Smooth muscle cell (in vitro differentiated cells): ENCODE results near the gene CLEC4E. TPM values are rescaled to one million over a fixed set of nuclear protein-coding genes. Genes with fewer than 3 reads are reported as not detected.
"Not testable (repeated sequence)": the region's sequence is repeated elsewhere in the genome, so short reads cannot be mapped to it uniquely, and the experiment has no call there.

Experiments used
- DNase-seq: peaks from one replicate; lab custom pipeline; 2025; ENCODE audit not compliant: unreplicated experiment; lab: John Stamatoyannopoulos, UW
- H2AFZ ChIP-seq: fragments of 200-600 bp; sonication (generic); 2 replicates; pipeline ENCODE4 v1.6.0; 2016; ENCODE audit warnings: antibody characterized with exemption, low read depth, mild to moderate bottlenecking
- H3F3A ChIP-seq: fragments of 200-600 bp; sonication (generic); 2 replicates; pipeline ENCODE4 v1.6.0; 2017; ENCODE audit warnings: antibody characterized with exemption, low read depth
- H3K27ac ChIP-seq: fragments of 200-600 bp; sonication (generic); 2 replicates; pipeline ENCODE4 v1.5.1; 2016; ENCODE audit warnings: low read depth, mild to moderate bottlenecking
- H3K27me3 ChIP-seq: fragments of 200-600 bp; sonication (generic); 2 replicates; pipeline ENCODE4 v1.6.1; 2016; ENCODE audit warnings: low read depth, mild to moderate bottlenecking
- H3K36me3 ChIP-seq: fragments of 200-600 bp; sonication (generic); 2 replicates; pipeline ENCODE4 v1.5.1; 2016; ENCODE audit warnings: low read depth
- H3K4me1 ChIP-seq: fragments of 200-600 bp; sonication (generic); 2 replicates; pipeline ENCODE4 v1.5.1; 2016; ENCODE audit warnings: low read depth
- H3K4me2 ChIP-seq: fragments of 200-600 bp; sonication (generic); 2 replicates; pipeline ENCODE4 v1.6.0; 2016; ENCODE audit warnings: mild to moderate bottlenecking
- H3K4me3 ChIP-seq: fragments of 200-600 bp; sonication (generic); 2 replicates; pipeline ENCODE4 v1.5.1; 2016; ENCODE audit warnings: mild to moderate bottlenecking
- H3K79me2 ChIP-seq: fragments of 200-600 bp; sonication (generic); 2 replicates; pipeline ENCODE4 v1.6.0; 2016; ENCODE audit warnings: low read depth, mild to moderate bottlenecking
- H3K9ac ChIP-seq: fragments of 200-600 bp; sonication (generic); 2 replicates; pipeline ENCODE4 v1.6.0; 2016; ENCODE audit warnings: low read depth
- H3K9me3 ChIP-seq: fragments of 200-600 bp; sonication (generic); replicated peaks from 2 replicates; pipeline ENCODE4 v1.5.1; 2016; ENCODE audit warnings: low read depth
- H4K20me1 ChIP-seq: fragments of 200-600 bp; sonication (generic); 2 replicates; pipeline ENCODE4 v1.6.0; 2016; ENCODE audit warnings: low read depth
- CTCF ChIP-seq: fragments of 200-600 bp; sonication (generic); IDR thresholded peaks from 2 replicates; pipeline ENCODE4 v1.5.1; 2017; ENCODE audit warnings: borderline replicate concordance, mild to moderate bottlenecking, antibody characterized with exemption; ENCODE audit not compliant: insufficient read depth, poor library complexity, severe bottlenecking
- WGBS: methylation state at CpG from one replicate; pipeline ENCODE4 v1.1.7; 2016; ENCODE audit warnings: low lambda C conversion rate; 5-methylcytosine and 5-hydroxymethylcytosine counted together
- polyA plus RNA-seq: library from polyadenylated mRNA; unstranded; fragments of >200 nt; fragmentation: Nextera tagmentation; extraction: Ambion mirVana; gene quantifications from 2 replicates; pipeline ENCODE4 v1.2.1, GENCODE V29; 2016
- total RNA-seq: library from RNA; depleted of rRNA; stranded (reverse); fragments of >200 nt; gene quantifications from 2 replicates; pipeline ENCODE4 v1.2.3, GENCODE V29; 2014

Gene CLEC4E, protein sequence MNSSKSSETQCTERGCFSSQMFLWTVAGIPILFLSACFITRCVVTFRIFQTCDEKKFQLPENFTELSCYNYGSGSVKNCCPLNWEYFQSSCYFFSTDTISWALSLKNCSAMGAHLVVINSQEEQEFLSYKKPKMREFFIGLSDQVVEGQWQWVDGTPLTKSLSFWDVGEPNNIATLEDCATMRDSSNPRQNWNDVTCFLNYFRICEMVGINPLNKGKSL
- total RNA-seq (not detected in 2 replicates), polyA plus RNA-seq (not detected in 2 replicates)

DNA sequence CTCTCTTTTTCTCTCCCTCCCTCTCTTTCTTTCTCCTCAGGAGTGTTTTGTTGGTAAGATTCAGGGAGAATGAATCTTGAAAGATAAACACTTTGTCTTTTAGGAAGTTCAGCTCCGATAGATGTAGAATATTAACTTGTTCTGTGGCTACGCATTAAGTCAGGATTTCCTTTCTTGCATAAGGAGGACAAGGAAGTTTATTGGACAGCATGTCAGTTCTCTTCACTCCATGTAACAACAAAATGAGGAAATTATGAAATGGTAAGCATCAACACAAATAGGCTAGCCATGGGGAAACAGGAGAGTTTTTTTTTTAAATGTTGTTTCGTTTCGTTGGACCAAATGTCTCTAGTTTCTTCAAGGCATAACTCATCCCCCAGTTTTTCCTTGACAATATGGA lies at the start of gene CLEC4E:
TSS of gene CLEC4E (minus strand) at position 75 of the 400 bp plus-strand sequence. CDS start 108 bp downstream, outside the sequence.
- WGBS: 91% methylated on average over 4 of the region's 4 CpGs

GRCh38 chr12:8589679-8590078 lies 49.0 kb upstream of the CLEC4E start:
- Histone ChIP-seq H3F3A (no peaks in the 10 kb centered on the region), H3K4me2 (no peak overlapping the region), H3K4me1 (no peaks in the 10 kb centered on the region), H2AFZ (no peak overlapping the region), H3K79me2 (no peaks in the 10 kb centered on the region), H3K27ac (no peak overlapping the region), H3K36me3 (no peaks in the 10 kb centered on the region), H3K9ac (no peak overlapping the region), H4K20me1 (no peaks in the 10 kb centered on the region), H3K27me3 (no peaks in the 10 kb centered on the region), H3K4me3 (no peak overlapping the region), H3K9me3 (no peaks in the 10 kb centered on the region)
- 95% methylated on average over 7 of the region's 7 CpGs for WGBS
- no peak for TF ChIP-seq CTCF
- no peak for DNase-seq

More for the DNA sequence above, at the start of gene CLEC4E:
- not testable (repeated sequence) for H3K9me3 ChIP-seq, H3F3A ChIP-seq, H3K79me2 ChIP-seq, H3K9ac ChIP-seq, H3K4me1 ChIP-seq, H3K4me2 ChIP-seq, H3K36me3 ChIP-seq, H2AFZ ChIP-seq, H3K27ac ChIP-seq, H3K4me3 ChIP-seq, DNase-seq, H4K20me1 ChIP-seq, H3K27me3 ChIP-seq

DNA sequence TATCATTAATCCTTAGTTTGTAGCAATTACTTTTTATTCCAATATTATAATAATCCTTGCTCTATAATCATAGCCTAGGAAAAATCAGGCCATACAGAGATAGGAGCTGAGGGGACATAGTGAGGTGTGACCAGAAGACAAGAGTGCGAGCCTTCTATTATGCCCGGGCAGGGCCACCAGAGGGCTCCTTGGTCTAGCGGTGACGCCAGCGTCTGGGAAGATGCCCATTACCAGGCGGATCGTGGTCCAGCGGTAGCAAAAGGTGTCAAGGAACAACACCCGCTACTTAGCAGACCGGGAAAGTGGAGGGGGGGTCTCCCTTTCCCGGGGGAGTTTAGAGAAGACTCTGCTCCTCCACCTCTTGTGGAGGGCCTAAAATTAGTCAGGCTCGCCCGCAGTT lies 43.8 kb upstream of the CLEC4E start:
- H3F3A ChIP-seq, H3K4me3 ChIP-seq, H3K4me1 ChIP-seq, H3K36me3 ChIP-seq, H4K20me1 ChIP-seq, H3K79me2 ChIP-seq, H2AFZ ChIP-seq, H3K27ac ChIP-seq, H3K27me3 ChIP-seq, H3K4me2 ChIP-seq, H3K9me3 ChIP-seq, DNase-seq, H3K9ac ChIP-seq: not testable (repeated sequence)
- WGBS: 90% methylated on average over 13 of the region's 13 CpGs

DNA sequence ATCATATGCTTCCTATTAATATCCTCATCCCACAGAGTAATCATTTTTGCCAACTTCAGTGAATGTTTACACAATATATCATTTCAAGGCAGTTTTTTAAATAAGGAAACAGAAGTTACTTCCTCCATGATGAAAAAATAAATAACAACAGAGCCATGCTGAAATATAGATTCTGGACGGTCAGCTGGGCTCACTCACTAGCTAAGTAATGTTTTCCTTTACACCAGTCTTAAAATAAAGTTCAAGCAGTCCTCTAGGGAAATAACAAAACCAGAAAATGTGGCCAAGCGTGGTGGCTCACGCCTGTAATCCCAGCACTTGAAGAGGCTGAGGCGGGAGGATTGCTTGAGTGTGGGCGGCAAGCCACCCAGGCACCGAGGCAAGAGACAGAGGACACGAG lies 43.3 kb upstream of the CLEC4E start:
- H4K20me1 ChIP-seq: no peaks in the 10 kb centered on the region
- no peaks in the 10 kb centered on the region for H3F3A ChIP-seq
- no peak overlapping the region for H3K4me2 ChIP-seq
- no peak overlapping the region for H3K4me3 ChIP-seq
- H3K36me3 ChIP-seq: no peaks in the 10 kb centered on the region
- DNase-seq: no peak
- no peak overlapping the region for H2AFZ ChIP-seq
- no peaks in the 10 kb centered on the region for H3K9me3 ChIP-seq
- no peak overlapping the region for H3K27ac ChIP-seq
- H3K27me3 ChIP-seq: no peaks in the 10 kb centered on the region
- H3K9ac ChIP-seq: no peak overlapping the region
- no peak for TF ChIP-seq CTCF
- no peaks in the 10 kb centered on the region for H3K4me1 ChIP-seq
- no peaks in the 10 kb centered on the region for H3K79me2 ChIP-seq
- 61% methylated on average over 7 of the region's 7 CpGs for WGBS
